Nephron progenitor cell (in vitro differentiated cells): ENCODE data around the gene PAPPA.

Source experiments
- DNase-seq: peaks from one replicate; pipeline ENCODE4 v3.0.0; 2021
- H3K27ac Mint-ChIP-seq: 2 replicates; pipeline ENCODE4 v1.8.0; 2021; ENCODE audit warnings: mild to moderate bottlenecking, moderate library complexity, mixed read lengths
- H3K27me3 Mint-ChIP-seq: 2 replicates; pipeline ENCODE4 v1.8.0; 2021; ENCODE audit warnings: mild to moderate bottlenecking, low read depth, mixed read lengths; ENCODE audit not compliant: poor library complexity
- H3K36me3 Mint-ChIP-seq: 2 replicates; pipeline ENCODE4 v1.8.0; 2021; ENCODE audit warnings: low read depth, mixed read lengths
- H3K4me1 Mint-ChIP-seq: 2 replicates; pipeline ENCODE4 v1.8.0; 2021; ENCODE audit warnings: mixed read lengths
- H3K4me3 Mint-ChIP-seq: 2 replicates; pipeline ENCODE4 v1.8.0; 2021; ENCODE audit warnings: mild to moderate bottlenecking, moderate library complexity, mixed read lengths
- H3K9me3 Mint-ChIP-seq: 2 replicates; pipeline ENCODE4 v1.8.0; 2021; ENCODE audit warnings: mild to moderate bottlenecking, moderate library complexity, mixed read lengths
- CTCF ChIP-seq: fragments of 200-600 bp; sonication (generic); IDR thresholded peaks from 2 replicates; pipeline ENCODE4 v1.5.0; 2021; ENCODE audit warnings: antibody characterized with exemption

PAPPA gene

GRCh38 chr9:116149844-116150243 lies 3.7 kb upstream of the PAPPA start:
- Mint-ChIP-seq H3K27me3 (peaks cover 12% of the 10 kb centered on the region), H3K36me3 (no peaks in the 10 kb centered on the region), H3K4me1 (peaks cover 19% of the 10 kb centered on the region), H3K4me3 (no peak overlapping the region), H3K9me3 (no peaks in the 10 kb centered on the region), H3K27ac (no peak overlapping the region)
- peak; percentile 78 for TF ChIP-seq CTCF
- DNase-seq: peak; percentile 54

GRCh38 chr9:116151199-116151598 lies 2.4 kb upstream of the PAPPA start:
- no peak overlapping the region for H3K27ac Mint-ChIP-seq
- no peak for TF ChIP-seq CTCF
- H3K36me3 Mint-ChIP-seq: no peaks in the 10 kb centered on the region
- peaks cover 33% of the 10 kb centered on the region for H3K4me1 Mint-ChIP-seq
- H3K27me3 Mint-ChIP-seq: peaks cover 20% of the 10 kb centered on the region
- no peak for DNase-seq
- H3K9me3 Mint-ChIP-seq: no peaks in the 10 kb centered on the region
- no peak overlapping the region for H3K4me3 Mint-ChIP-seq

GRCh38 chr9:116151966-116152381 lies 1.6 kb upstream of the PAPPA start:
- Mint-ChIP-seq H3K9me3 (no peaks in the 10 kb centered on the region), H3K4me3 (no peak overlapping the region), H3K36me3 (no peaks in the 10 kb centered on the region), H3K27ac (no peak overlapping the region), H3K4me1 (peaks cover 41% of the 10 kb centered on the region), H3K27me3 (peaks cover 27% of the 10 kb centered on the region)
- DNase-seq: no peak
- TF ChIP-seq CTCF: no peak

- DNase-seq: no peak
- H3K4me1 Mint-ChIP-seq: peaks cover 45% of the 10 kb centered on the region
- H3K4me3 Mint-ChIP-seq: peak overlapping the region; percentile 50
- H3K27me3 Mint-ChIP-seq: peaks cover 28% of the 10 kb centered on the region
- peak; percentile 40 for TF ChIP-seq CTCF
- no peaks in the 10 kb centered on the region for H3K9me3 Mint-ChIP-seq
- H3K36me3 Mint-ChIP-seq: no peaks in the 10 kb centered on the region
- no peak overlapping the region for H3K27ac Mint-ChIP-seq
Measured at GRCh38 chr9:116152390-116152789, 1.2 kb upstream of the PAPPA start.

DNA sequence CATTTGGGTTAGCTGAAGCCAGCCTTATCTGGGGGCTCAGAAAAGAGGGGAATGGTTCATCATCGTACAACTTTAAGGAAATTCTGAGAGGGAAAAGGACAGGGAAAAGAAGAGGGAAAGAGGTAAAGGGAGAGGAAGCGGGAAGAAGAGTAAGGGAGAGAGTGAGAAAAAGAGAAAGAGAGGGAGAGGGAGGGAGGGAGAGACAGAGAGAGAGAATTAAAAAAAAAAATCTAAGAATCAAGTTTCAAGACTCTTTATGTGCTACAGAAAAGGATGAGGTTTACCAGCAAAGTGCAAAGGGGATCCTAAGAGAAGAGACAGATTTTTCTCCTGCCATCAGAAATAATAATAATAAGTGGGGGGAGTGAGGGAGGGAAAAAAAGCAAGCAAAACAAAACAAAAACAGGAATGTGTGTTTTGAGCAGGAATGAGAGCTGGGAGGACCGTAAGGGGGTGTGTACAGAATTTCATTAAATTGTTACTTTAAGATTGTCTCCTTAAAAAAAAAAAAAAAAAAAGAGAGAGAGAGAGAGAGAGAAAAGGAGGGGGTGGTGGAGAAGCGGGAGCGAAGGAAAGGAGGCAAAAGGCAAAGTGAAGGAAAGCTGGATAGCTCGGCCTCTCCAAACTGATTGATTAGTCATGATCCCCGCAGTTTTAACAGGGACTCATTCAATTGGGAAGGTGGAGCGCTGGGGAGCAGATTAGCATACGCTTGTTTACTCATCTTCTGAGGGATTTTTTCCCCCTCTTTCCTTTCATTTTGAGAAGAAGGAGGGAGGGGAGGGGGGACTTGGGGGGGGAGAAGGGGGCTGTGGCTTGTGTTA lies 438 bp upstream of the PAPPA start:
- peaks cover 32% of the 10 kb centered on the region for H3K27me3 Mint-ChIP-seq
- no peaks in the 10 kb centered on the region for H3K36me3 Mint-ChIP-seq
- DNase-seq: peak; percentile 16
- no peak for TF ChIP-seq CTCF
- H3K4me3 Mint-ChIP-seq: peak overlapping the region; percentile 92
- H3K27ac Mint-ChIP-seq: no peak overlapping the region
- peaks cover 53% of the 10 kb centered on the region for H3K4me1 Mint-ChIP-seq
- H3K9me3 Mint-ChIP-seq: no peaks in the 10 kb centered on the region
